HEK293T (cell line): ENCODE data around the gene APBA2.

Experiments
- CTCF ChIA-PET: fragments of 350-600 bp; formaldehyde crosslinking; extraction: SDS; loops from one replicate; lab custom pipeline; 2021; ENCODE audit warnings: antibody characterized with exemption, inconsistent platforms; lab: Yijun Ruan, JAX
- POLR2A ChIA-PET: fragments of 350-600 bp; formaldehyde crosslinking; extraction: SDS; loops from one replicate; lab custom pipeline; 2020; ENCODE audit warnings: antibody characterized with exemption, inconsistent platforms; lab: Yijun Ruan, JAX
- DNase-seq: peaks from one replicate; pipeline ENCODE4 v3.0.0; 2012; ENCODE audit warnings: mixed read lengths; ENCODE audit errors: extremely low spot score
- BHLHE40 ChIP-seq: fragments of 450-650 bp; IDR thresholded peaks from 2 replicates; pipeline ENCODE4 v1.6.1; 2016; ENCODE audit warnings: mild to moderate bottlenecking, moderate library complexity, borderline replicate concordance
- CTBP1 ChIP-seq: fragments of 450-650 bp; IDR thresholded peaks from 2 replicates; pipeline ENCODE4 v1.6.1; 2016; ENCODE audit warnings: borderline replicate concordance
- ELF4 ChIP-seq: fragments of 450-650 bp; IDR thresholded peaks from 2 replicates; pipeline ENCODE4 v1.6.1; 2017; ENCODE audit warnings: antibody characterized with exemption
- FOXA1 ChIP-seq: fragments of 450-650 bp; IDR thresholded peaks from 2 replicates; pipeline ENCODE4 v1.6.1; 2016; ENCODE audit warnings: mild to moderate bottlenecking
- FOXK2 ChIP-seq: fragments of 450-650 bp; IDR thresholded peaks from 2 replicates; pipeline ENCODE4 v1.6.1; 2016; ENCODE audit warnings: mild to moderate bottlenecking
- FOXM1 ChIP-seq: fragments of 450-650 bp; IDR thresholded peaks from 2 replicates; pipeline ENCODE4 v1.6.1; 2017; ENCODE audit warnings: mild to moderate bottlenecking, borderline replicate concordance
- HDGF ChIP-seq: fragments of 450-650 bp; IDR thresholded peaks from 2 replicates; pipeline ENCODE4 v1.6.1; 2017; ENCODE audit warnings: antibody characterized with exemption, borderline replicate concordance
- L3MBTL2 ChIP-seq: fragments of 450-650 bp; conservative IDR thresholded peaks from 2 replicates; pipeline ENCODE4 v1.6.1; 2016; ENCODE audit warnings: mild to moderate bottlenecking
- LEF1 ChIP-seq: fragments of 450-650 bp; IDR thresholded peaks from 2 replicates; pipeline ENCODE4 v1.6.1; 2017; ENCODE audit warnings: mild to moderate bottlenecking, borderline replicate concordance
- NFRKB ChIP-seq: fragments of 450-650 bp; IDR thresholded peaks from 2 replicates; pipeline ENCODE4 v1.6.1; 2016; ENCODE audit warnings: mild to moderate bottlenecking, moderate library complexity
- PKNOX1 ChIP-seq: fragments of 450-650 bp; IDR thresholded peaks from 2 replicates; pipeline ENCODE4 v1.6.1; 2016
- SP1 ChIP-seq: fragments of 450-650 bp; IDR thresholded peaks from 2 replicates; pipeline ENCODE4 v1.6.1; 2017
- SUZ12 ChIP-seq: fragments of 450-650 bp; IDR thresholded peaks from 2 replicates; pipeline ENCODE4 v1.6.1; 2016; ENCODE audit warnings: mild to moderate bottlenecking
- TARDBP ChIP-seq: fragments of 450-650 bp; IDR thresholded peaks from 2 replicates; pipeline ENCODE4 v1.6.1; 2016

APBA2 gene

GRCh38 chr15:29113336-29114220, 227.8 kb downstream of the APBA2 start:
- TF ChIP-seq ELF4 (no peak), LEF1 (no peak), SP1 (no peak), FOXA1 (no peak), FOXK2 (no peak), FOXM1 (no peak)
- DNase-seq, result no peak
- CTCF ChIA-PET, result interaction anchor here (0.6 kb wide), 1 partner anchor 11 kb away, joined by 3 read pairs; no protein-coding TSS in a partner anchor
- POLR2A ChIA-PET, result no interaction called here

GRCh38 chr15:29114221-29115092, 228.7 kb downstream of the APBA2 start:
- no peak for DNase-seq
- TF ChIP-seq PKNOX1, result no peak
- TF ChIP-seq TARDBP, result peak; percentile 61; the same call in 1 of the 2 replicates
- ChIA-PET POLR2A (no interaction called here), CTCF (interaction anchor here (0.6 kb wide), 1 partner anchor 12 kb away, joined by 3 read pairs; no protein-coding TSS in a partner anchor)

- peak; percentile 41 for DNase-seq
- no peak for TF ChIP-seq HDGF
- POLR2A ChIA-PET, result no interaction called here
- CTCF ChIA-PET, result interaction anchor here (0.7 kb wide), 1 partner anchor 25 kb away, joined by 3 read pairs; no protein-coding TSS in a partner anchor
Observed at GRCh38 chr15:29115093-29115991, 229.6 kb downstream of the APBA2 start.

- no peak for DNase-seq
- TF ChIP-seq NFRKB (no peak), TARDBP (no peak), CTBP1 (no peak)
- POLR2A ChIA-PET, result no interaction called here
- CTCF ChIA-PET, result interaction anchor here (1.4 kb wide), 1 partner anchor 15 kb away, joined by 5 read pairs; no protein-coding TSS in a partner anchor
Observed at GRCh38 chr15:29116970-29117700, 231.4 kb downstream of the APBA2 start.

- no peak for DNase-seq
- CTCF ChIA-PET, result interaction anchor here (1.4 kb wide), 1 partner anchor 16 kb away, joined by 5 read pairs; no protein-coding TSS in a partner anchor
- POLR2A ChIA-PET, result no interaction called here
- TF ChIP-seq CTBP1, result no peak
- no peak for TF ChIP-seq NFRKB
- TF ChIP-seq BHLHE40, result no peak
- no peak for TF ChIP-seq FOXK2
- TF ChIP-seq PKNOX1, result no peak
- no peak for TF ChIP-seq SP1
- TF ChIP-seq LEF1, result no peak
- no peak for TF ChIP-seq TARDBP
- TF ChIP-seq FOXA1, result no peak
- TF ChIP-seq HDGF, result no peak
- no peak for TF ChIP-seq L3MBTL2
- TF ChIP-seq ELF4, result no peak
- no peak for TF ChIP-seq SUZ12
Observed at GRCh38 chr15:29117778-29118177, 232.0 kb downstream of the APBA2 start.

GRCh38 chr15:29119847-29120246, 234.1 kb downstream of the APBA2 start:
- DNase-seq, result no peak
- POLR2A ChIA-PET, result no interaction called here
- CTCF ChIA-PET, result no interaction called here
- TF ChIP-seq SP1 (no peak), PKNOX1 (no peak), HDGF (no peak), TARDBP (no peak), BHLHE40 (no peak), ELF4 (no peak), L3MBTL2 (no peak), LEF1 (no peak), SUZ12 (no peak), FOXA1 (no peak)
